IMR-90 (cell line): ENCODE data around the gene H6PD. TPM values are rescaled to one million over a fixed set of nuclear protein-coding genes. Genes with fewer than 3 reads are reported as not detected.

ENCODE experiments used
- ATAC-seq: fragments of 200-7000 bp; cut with Tn5 transposase; 2 replicates; pipeline ENCODE4 v1.9.1; 2020; ENCODE audit warnings: low read depth, mild to moderate bottlenecking, moderate library complexity
- BruUV-seq: library from RNA; stranded (reverse); fragments of 400-500 nt; replicated peaks from 2 replicates; lab custom pipeline; 2021; lab: Mats Ljungman, UMichigan
- CTCF ChIA-PET: fragments of 300-600 bp; formaldehyde crosslinking; extraction: SDS; loops from one replicate; lab custom pipeline; 2021; ENCODE audit warnings: antibody characterized with exemption; lab: Yijun Ruan, JAX
- POLR2A ChIA-PET: fragments of 300-600 bp; sonication (Branson Sonifier 250); formaldehyde crosslinking; loops from one replicate; lab custom pipeline; 2022; ENCODE audit warnings: antibody characterized with exemption; ENCODE audit not compliant: unreplicated experiment; lab: Charles Lee
- DNase-seq: peaks from one replicate; pipeline ENCODE4 v3.0.0; 2013
- H2AFZ ChIP-seq: replicated peaks from 2 replicates; pipeline ENCODE3; 2013; ENCODE audit warnings: low read length, mild to moderate bottlenecking; ENCODE audit not compliant: poor library complexity
- H2AK5ac ChIP-seq: 2 replicates; pipeline ENCODE4 v1.6.1; 2013; ENCODE audit warnings: low read depth, low read length, inconsistent platforms
- H2AK9ac ChIP-seq: replicated peaks from 2 replicates; pipeline ENCODE3; 2013; ENCODE audit warnings: mild to moderate bottlenecking, low read depth, low read length, moderate library complexity; ENCODE audit not compliant: poor library complexity
- H2BK120ac ChIP-seq: 2 replicates; pipeline ENCODE4 v1.6.1; 2013; ENCODE audit warnings: low read depth, low read length, inconsistent platforms
- H2BK15ac ChIP-seq: 3 replicates; pipeline ENCODE4 v1.6.1; 2013; ENCODE audit warnings: low read depth, low read length, inconsistent platforms
- H2BK20ac ChIP-seq: 2 replicates; pipeline ENCODE4 v1.6.1; 2013; ENCODE audit warnings: low read depth, mild to moderate bottlenecking, inconsistent platforms, low read length, moderate library complexity
- H2BK5ac ChIP-seq: 2 replicates; pipeline ENCODE4 v1.6.1; 2013; ENCODE audit warnings: mild to moderate bottlenecking, low read depth, low read length, inconsistent platforms; ENCODE audit not compliant: poor library complexity, severe bottlenecking
- H3K14ac ChIP-seq: replicated peaks from 2 replicates; pipeline ENCODE4 v1.6.1; 2013; ENCODE audit warnings: low read depth, low read length, inconsistent platforms
- H3K18ac ChIP-seq: 2 replicates; pipeline ENCODE4 v1.6.1; 2013; ENCODE audit warnings: low read depth, low read length, control low read depth
- H3K23ac ChIP-seq: 2 replicates; pipeline ENCODE4 v1.6.1; 2013; ENCODE audit warnings: low read depth, low read length, inconsistent platforms
- H3K27ac ChIP-seq: 2 replicates; pipeline ENCODE4 v1.5.1; 2013; ENCODE audit warnings: mild to moderate bottlenecking, control low read depth, low read length; ENCODE audit not compliant: insufficient read depth
- H3K27me3 ChIP-seq: 2 replicates; pipeline ENCODE4 v1.6.1; 2013; ENCODE audit warnings: low read length; ENCODE audit not compliant: control insufficient read depth, insufficient read depth
- H3K36me3 ChIP-seq: 2 replicates; pipeline ENCODE4 v1.6.1; 2013; ENCODE audit warnings: low read length, mixed read lengths; ENCODE audit not compliant: control insufficient read depth, insufficient read depth
- H3K4ac ChIP-seq: 2 replicates; pipeline ENCODE4 v1.6.1; 2013; ENCODE audit warnings: low read depth, low read length, inconsistent platforms
- H3K4me1 ChIP-seq: 2 replicates; pipeline ENCODE4 v1.6.1; 2013; ENCODE audit warnings: low read length, mixed read lengths; ENCODE audit not compliant: control insufficient read depth, insufficient read depth
- H3K4me2 ChIP-seq: 2 replicates; pipeline ENCODE4 v1.6.1; 2013; ENCODE audit warnings: low read depth, mild to moderate bottlenecking, control low read depth, low read length, moderate library complexity
- H3K4me3 ChIP-seq: 2 replicates; pipeline ENCODE4 v1.5.1; 2013; ENCODE audit warnings: low read depth, mild to moderate bottlenecking, control low read depth, low read length, moderate library complexity; ENCODE audit not compliant: insufficient read depth
- H3K56ac ChIP-seq: 2 replicates; pipeline ENCODE4 v1.6.1; 2013; ENCODE audit warnings: low read length, inconsistent platforms; ENCODE audit not compliant: insufficient read depth; ENCODE audit errors: extremely low read depth
- H3K79me1 ChIP-seq, 2 experiments: 2 replicates each; pipeline ENCODE4 v1.6.1; 2013; ENCODE audit warnings: low read length in 2 of 2, inconsistent platforms in 1 of 2, low read depth in 1 of 2
- H3K9ac ChIP-seq: 2 replicates; pipeline ENCODE4 v1.6.1; 2013; ENCODE audit warnings: low read depth, low read length, control low read depth
- H3K9me1 ChIP-seq: 2 replicates; pipeline ENCODE4 v1.6.1; 2013; ENCODE audit warnings: low read length, inconsistent platforms; ENCODE audit not compliant: insufficient read depth
- H3K9me3 ChIP-seq: 2 replicates; pipeline ENCODE4 v1.6.1; 2013; ENCODE audit warnings: low read length; ENCODE audit not compliant: control insufficient read depth, insufficient read depth
- H4K20me1 ChIP-seq: 2 replicates; pipeline ENCODE4 v1.6.1; 2013; ENCODE audit warnings: low read length, inconsistent platforms; ENCODE audit not compliant: insufficient read depth
- H4K5ac ChIP-seq: 2 replicates; pipeline ENCODE4 v1.6.1; 2013; ENCODE audit warnings: mild to moderate bottlenecking, low read depth, low read length, control low read depth
- H4K8ac ChIP-seq, 2 experiments: 2 replicates each; pipeline ENCODE4 v1.6.1; 2013; ENCODE audit warnings: low read depth in 2 of 2, low read length in 2 of 2, control low read depth in 1 of 2, inconsistent platforms in 1 of 2
- H4K91ac ChIP-seq: 2 replicates; pipeline ENCODE4 v1.6.1; 2013; ENCODE audit warnings: low read depth, low read length, inconsistent platforms; ENCODE audit not compliant: insufficient read depth
- CEBPB ChIP-seq: IDR thresholded peaks from 2 replicates; pipeline ENCODE4 v1.6.1; 2012; ENCODE audit warnings: low read depth, low read length, improper control_type of control experiment
- MAFK ChIP-seq: IDR thresholded peaks from 2 replicates; pipeline ENCODE4 v1.6.1; 2012; ENCODE audit warnings: low read depth, low read length, improper control_type of control experiment
- POLR2A ChIP-seq: IDR thresholded peaks from 2 replicates; pipeline ENCODE4 v1.6.1; 2012; ENCODE audit warnings: mild to moderate bottlenecking, low read depth, low read length
- RAD21 ChIP-seq: IDR thresholded peaks from 2 replicates; pipeline ENCODE4 v1.6.1; 2012; ENCODE audit warnings: low read length, improper control_type of control experiment
- RFX5 ChIP-seq: IDR thresholded peaks from 2 replicates; pipeline ENCODE4 v1.8.0; 2012; ENCODE audit warnings: low read depth, mild to moderate bottlenecking, low read length, moderate library complexity
- WGBS, 2 experiments: methylation state at CpG; one replicate each; pipeline versions ENCODE4 v1.1.5 to v1.1.7; 2013; ENCODE audit warnings: missing lambda C conversion rate in 2 of 2; ENCODE audit not compliant: insufficient read length in 1 of 2; ENCODE audit errors: extremely low coverage in 2 of 2; 5-methylcytosine and 5-hydroxymethylcytosine counted together
- dilution Hi-C: fragments of 300-500 bp; cut with HindIII; formaldehyde crosslinking; loops from one replicate; pipeline ENCODE4 v1.14.3; 2018; ENCODE audit warnings: low sequenced_read_pairs; ENCODE audit not compliant: unreplicated experiment
- in situ Hi-C: fragments of 300-500 bp; cut with MboI; formaldehyde crosslinking; loops from 3 replicates; pipeline ENCODE4 v1.14.3; 2019; ENCODE audit warnings: low sequenced_read_pairs, inconsistent platforms, mixed read lengths
- intact Hi-C: fragments of 100-400 bp; cut with micrococcal nuclease; formaldehyde crosslinking; loops from 2 replicates; pipeline ENCODE4 v1.10.0; 2022
- polyA plus RNA-seq, 3 experiments: library from polyadenylated mRNA; depleted of rRNA; stranded (reverse); fragments of >200 nt; gene quantifications; 2 replicates each; pipeline ENCODE4 v1.2.3, GENCODE V29; 2012; ENCODE audit warnings: low replicate concordance in 1 of 3
- total RNA-seq: library from RNA; depleted of rRNA; stranded (reverse); fragments of >200 nt; gene quantifications from 2 replicates; pipeline ENCODE4 v1.2.3, GENCODE V29; 2012
- TF ChIP-seq, protein P1 (sequence below): fragments of 150-350 bp; IDR thresholded peaks from 2 replicates; pipeline ENCODE4 v1.6.1; 2016; ENCODE audit warnings: low read depth, mild to moderate bottlenecking, low read length, moderate library complexity, borderline replicate concordance

H6PD gene
- total and polyA plus RNA-seq, 2 of the 4 experiments (the other 2 are of a cell fraction), result 9.3 to 22.1 TPM

DNA sequence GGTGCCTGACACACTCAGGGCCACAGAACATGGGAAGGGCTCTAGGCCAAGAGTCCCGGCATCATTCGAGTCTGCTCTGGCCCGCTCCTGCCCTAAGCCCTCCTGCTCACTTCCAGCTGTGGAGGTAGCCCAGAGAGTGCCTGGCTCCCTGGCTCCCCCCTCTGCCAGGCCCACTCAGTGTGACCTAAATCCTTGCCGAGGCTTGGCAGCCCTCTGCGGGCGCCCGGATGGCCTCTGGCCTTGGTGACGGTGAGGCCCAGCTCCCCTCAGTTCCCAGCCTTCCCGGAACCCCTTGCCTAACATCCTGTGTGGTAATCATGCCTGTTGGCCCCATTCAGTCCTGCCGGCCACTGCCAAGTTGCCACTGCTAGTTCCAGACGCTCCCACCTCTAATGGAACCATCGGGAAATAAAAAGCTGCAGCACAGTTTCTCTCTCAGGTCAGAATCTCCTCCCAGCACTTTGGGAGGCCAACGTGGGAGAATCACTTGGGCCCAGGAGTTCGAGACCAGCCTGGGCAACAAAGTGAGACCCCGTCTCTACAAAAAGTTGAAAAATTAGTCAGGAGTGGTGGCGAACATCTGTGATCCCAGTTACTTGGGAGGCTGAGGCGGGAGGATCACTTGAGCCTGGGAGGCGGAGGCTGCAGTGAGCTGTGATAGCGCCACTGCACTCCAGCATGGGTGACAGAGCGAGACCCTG, 1.2 kb upstream of the H6PD start:
- CTCF ChIA-PET, result interaction anchor here (0.6 to 1.9 kb wide), 4 partner anchors 17 to 49 kb away, joined by 3 to 8 read pairs (median 6); no protein-coding TSS in a partner anchor
- H4K8ac ChIP-seq, result peak overlapping the region; percentile 12 to 58; a peak in 1 of 4 replicates
- H3K56ac ChIP-seq, result no peak overlapping the region
- POLR2A ChIA-PET, result no interaction called here
- H3K4me3 ChIP-seq, result no peak overlapping the region
- H3K18ac ChIP-seq, result peak overlapping the region; percentile 7; the same call in 1 of the 2 replicates
- peak overlapping the region; percentile 10; the same call in 1 of the 2 replicates for H2BK120ac ChIP-seq
- no peak overlapping the region for H3K9ac ChIP-seq
- DNase-seq (peak; percentile 66), ATAC-seq (no peak)
- H3K4me2 ChIP-seq, result no peak overlapping the region
- H2AK5ac ChIP-seq, result peak overlapping the region; percentile 17; the same call in 1 of the 2 replicates
- H3K36me3 ChIP-seq, result peaks cover 2% of the 10 kb centered on the region; the same call in 1 of the 2 replicates
- TF ChIP-seq RAD21 (no peak), MAFK (no peak), POLR2A (no peak), CEBPB (peak; percentile 69), RFX5 (no peak)
- TF ChIP-seq, protein P1, sequence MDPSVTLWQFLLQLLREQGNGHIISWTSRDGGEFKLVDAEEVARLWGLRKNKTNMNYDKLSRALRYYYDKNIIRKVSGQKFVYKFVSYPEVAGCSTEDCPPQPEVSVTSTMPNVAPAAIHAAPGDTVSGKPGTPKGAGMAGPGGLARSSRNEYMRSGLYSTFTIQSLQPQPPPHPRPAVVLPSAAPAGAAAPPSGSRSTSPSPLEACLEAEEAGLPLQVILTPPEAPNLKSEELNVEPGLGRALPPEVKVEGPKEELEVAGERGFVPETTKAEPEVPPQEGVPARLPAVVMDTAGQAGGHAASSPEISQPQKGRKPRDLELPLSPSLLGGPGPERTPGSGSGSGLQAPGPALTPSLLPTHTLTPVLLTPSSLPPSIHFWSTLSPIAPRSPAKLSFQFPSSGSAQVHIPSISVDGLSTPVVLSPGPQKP, result no peak
- no peak overlapping the region for H2BK5ac ChIP-seq
- WGBS, 2 experiments, result 56% methylated on average over 4 of the region's 20 CpGs; no CpG with 5 or more reads in 1 of the 2 experiments
- no peak overlapping the region for H3K14ac ChIP-seq
- peak overlapping the region; percentile 39; the same call in 1 of the 2 replicates for H3K4ac ChIP-seq
- no peaks in the 10 kb centered on the region for H3K27me3 ChIP-seq
- H3K79me1 ChIP-seq, result peaks cover 16 to 33% of the 10 kb centered on the region in 2 experiments
- peak overlapping the region; percentile 81 for H2AFZ ChIP-seq
- no peaks in the 10 kb centered on the region for H4K20me1 ChIP-seq
- intact Hi-C loops, result no loop called here
- H3K23ac ChIP-seq, result no peak overlapping the region
- peak overlapping the region; percentile 42 for H3K27ac ChIP-seq
- 0 out of 2 replicates have a peak, but pooled peaks cover 9% of the 10 kb centered on the region for H3K9me1 ChIP-seq
- H3K9me3 ChIP-seq, result no peaks in the 10 kb centered on the region
- in situ Hi-C loops, result no loop called here
- BruUV-seq, result no TSS peak
- dilution Hi-C loops, result no loop called here
- no peak overlapping the region for H2BK20ac ChIP-seq
- peak overlapping the region; percentile 56; the same call in 1 of the 2 replicates for H4K5ac ChIP-seq
- peaks cover 14% of the 10 kb centered on the region for H3K4me1 ChIP-seq
- no peak overlapping the region for H2BK15ac ChIP-seq
- peak overlapping the region; percentile 92 for H2AK9ac ChIP-seq
- H4K91ac ChIP-seq, result no peak overlapping the region
